GM18507 (cell line): ENCODE results near the gene TPO.

Experiments used
- DNase-seq: peaks from one replicate; pipeline ENCODE4 v3.0.0; 2011; ENCODE audit warnings: low read depth; ENCODE audit not compliant: insufficient read length; ENCODE audit errors: extremely low spot score
- FAIRE-seq: peaks from 2 replicates; lab custom pipeline; 2011; peaks lifted over from hg19 to GRCh38; lab: Jason Lieb, UNC

TPO gene

DNA sequence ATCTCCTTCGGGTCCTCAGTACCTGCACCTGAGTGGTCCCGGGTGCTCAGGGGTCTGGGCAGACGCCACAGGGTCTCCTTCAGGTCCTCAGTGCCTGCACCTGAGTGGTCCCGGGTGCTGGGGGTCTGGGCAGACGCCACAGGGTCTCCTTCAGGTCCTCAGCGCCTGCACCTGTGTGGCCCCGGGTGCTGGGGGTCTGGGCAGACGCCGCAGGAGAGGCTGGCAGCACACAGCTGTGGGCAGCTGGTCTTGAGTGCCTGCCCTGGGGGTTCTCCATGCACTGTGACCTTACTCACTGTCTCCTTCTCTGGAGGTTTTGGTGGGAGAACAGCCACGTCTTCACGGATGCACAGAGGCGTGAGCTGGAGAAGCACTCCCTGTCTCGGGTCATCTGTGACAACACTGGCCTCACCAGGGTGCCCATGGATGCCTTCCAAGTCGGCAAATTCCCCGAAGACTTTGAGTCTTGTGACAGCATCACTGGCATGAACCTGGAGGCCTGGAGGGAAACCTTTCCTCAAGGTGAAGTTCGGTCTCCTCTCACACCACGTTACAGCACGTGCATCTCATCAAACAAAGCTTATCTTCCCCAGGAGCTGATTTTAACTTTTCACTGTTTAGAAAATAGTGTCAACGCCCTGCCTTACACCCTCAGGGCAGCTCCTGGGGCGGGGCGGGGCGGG, 82.6 kb downstream of the TPO start:
- DNase-seq = no peak

DNA sequence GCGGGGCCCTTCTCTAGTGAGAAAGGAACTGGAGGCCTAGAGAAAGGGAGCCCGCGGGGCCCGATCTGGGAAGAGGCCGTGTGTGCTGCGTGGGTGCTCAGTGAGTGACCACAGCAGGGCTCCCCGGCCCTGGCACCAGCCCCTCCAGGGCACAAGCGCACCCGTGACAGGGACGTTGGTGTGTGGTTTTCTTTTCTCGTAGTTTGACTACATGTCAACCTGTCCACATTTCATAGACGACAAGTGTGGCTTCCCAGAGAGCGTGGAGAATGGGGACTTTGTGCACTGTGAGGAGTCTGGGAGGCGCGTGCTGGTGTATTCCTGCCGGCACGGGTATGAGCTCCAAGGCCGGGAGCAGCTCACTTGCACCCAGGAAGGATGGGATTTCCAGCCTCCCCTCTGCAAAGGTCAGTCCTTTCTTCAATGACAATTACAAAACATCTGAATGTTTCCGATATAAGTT, 83.1 kb downstream of the TPO start:
- DNase-seq = no peak
- no peak for FAIRE-seq

More for the DNA sequence above, 82.6 kb downstream of the TPO start:
- FAIRE-seq = no peak

DNA sequence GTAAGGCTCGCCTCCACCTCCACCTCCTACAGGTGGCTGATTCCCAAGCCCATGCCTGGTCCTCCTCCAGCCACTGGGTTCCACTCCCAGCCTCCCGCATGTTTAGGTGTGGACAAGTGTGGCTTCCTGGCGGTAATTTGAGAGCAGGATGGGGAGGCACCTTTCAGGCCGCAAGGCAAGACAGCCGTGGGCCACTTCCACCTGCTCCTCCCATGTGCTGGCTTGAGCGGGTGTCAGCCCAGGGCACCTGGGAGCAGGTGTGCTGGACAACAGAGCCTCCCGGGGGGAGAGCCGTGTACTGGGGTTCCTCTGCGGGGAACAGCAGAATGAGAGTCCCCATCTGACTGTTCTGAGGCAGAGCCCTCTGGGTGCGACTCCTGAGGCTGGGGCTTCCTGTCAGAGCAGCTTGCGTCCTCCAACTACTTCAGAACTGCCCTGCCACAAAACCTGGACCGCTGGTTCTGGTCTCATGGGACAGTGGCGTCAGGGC, 83.9 kb downstream of the TPO start:
- FAIRE-seq = no peak
- no peak for DNase-seq

DNA sequence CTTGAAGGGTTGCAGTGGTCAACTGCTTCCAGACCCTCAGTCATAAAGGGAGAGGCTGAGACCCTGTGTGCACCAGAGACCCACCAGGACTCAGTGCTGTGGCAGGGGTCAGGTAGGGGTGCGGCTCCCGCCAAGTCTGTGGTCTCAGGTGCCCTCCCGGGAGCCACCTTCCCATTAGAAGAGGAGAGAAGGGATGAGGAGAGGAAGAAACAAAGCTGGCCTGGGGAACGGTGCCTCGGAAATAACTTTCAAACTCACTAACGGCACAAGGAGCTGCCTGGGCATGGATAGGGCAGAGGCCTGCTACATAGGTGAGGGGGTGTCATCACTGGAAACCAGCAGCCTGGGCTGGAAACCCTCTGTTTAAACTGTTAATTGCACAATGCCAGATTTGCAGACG, 84.9 kb downstream of the TPO start:
- FAIRE-seq = no peak
- DNase-seq = no peak

DNA sequence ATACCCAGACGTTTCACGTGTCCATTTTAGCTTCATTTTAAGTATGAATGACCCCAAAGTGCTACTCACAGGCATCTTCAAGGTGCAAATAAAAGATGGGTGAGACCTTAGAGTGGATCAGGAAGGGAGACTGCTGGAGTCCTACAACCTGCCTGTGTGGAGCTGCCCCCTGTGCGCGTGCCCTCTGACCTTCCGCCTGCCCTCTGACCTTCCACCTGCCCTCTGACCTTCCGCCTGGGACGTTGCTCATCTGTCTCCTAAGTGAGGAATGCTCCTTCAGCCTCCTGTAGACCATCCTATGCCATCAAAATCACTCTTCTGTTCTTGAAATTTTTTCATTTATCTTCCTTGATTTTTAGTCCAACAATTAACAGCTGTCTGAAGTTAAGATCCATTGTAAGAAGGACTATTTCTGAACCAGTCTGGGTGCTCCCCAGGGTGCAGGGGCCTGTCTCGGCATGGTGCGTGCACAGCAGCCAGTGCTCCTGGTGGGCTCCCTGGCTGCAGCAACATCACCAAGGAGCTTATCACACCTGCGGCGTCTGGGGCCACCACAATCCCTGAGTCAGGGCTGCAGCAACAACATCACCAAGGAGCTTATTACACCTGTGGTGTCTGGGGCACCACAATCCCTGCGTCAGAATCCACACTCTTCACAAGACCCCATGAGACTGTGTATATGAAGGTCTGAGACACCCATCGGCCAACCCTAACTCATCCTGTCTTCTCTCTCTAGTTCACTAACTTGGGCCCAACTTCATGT, 86.0 kb downstream of the TPO start:
- no peak for DNase-seq
- FAIRE-seq = no peak

DNA sequence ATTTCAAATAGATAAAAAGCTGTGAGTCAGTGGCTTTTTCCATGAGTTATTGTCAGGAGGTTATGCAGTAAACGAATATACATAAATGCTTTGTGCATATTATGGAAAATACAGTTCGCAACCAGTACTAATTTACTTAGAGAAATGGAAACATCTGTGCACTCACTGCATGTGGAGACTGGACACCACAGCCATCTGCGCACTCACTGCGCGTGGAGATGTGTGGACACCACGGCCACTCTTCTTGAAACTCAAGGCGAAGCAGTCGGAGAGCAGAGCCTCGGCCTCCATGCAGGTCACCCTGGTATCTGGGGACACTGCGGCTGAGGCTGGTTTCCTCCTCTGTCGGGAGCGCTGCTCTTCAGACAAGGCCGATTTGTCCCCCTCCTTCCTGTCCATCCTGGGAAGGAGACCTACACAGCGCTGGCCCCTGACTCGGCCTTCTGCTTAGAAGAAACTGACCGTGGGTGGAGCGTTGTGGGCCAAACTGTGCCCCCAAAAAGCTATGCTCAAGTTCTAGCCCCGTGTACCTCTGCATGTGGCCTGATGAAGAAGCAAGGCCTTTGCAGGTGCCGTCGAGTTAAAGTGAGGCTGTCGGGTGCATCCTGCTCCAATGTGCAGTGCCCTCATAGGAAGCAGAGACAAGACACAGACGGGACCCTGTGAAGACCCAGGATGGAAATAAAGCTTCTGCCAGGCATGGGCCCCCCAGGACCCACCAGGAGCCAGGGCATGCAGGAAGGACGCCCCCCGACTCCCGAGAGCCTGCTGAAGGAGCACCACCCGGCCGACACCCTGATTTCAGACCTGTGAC, 88.0 kb downstream of the TPO start:
- DNase-seq (no peak), FAIRE-seq (no peak)

DNA sequence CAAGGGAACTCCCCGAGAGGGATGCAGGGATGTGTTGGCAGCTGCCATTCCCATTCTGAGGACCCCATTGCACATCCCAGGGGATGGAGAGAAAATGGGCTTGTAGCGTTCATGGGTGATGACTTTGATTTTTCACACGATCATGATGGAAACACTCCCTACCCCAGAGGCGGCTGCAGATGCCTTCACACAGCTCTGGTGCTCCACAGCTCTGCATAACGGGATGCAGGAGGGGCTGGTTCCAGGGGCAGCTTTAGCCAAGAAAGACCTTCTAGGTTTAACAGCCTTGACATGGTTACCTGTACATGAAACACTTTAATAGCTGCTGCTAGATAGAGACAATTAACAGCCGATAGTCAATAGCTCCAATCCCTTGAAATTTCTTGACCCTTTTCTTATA, 88.7 kb downstream of the TPO start:
- DNase-seq (no peak), FAIRE-seq (no peak)

DNA sequence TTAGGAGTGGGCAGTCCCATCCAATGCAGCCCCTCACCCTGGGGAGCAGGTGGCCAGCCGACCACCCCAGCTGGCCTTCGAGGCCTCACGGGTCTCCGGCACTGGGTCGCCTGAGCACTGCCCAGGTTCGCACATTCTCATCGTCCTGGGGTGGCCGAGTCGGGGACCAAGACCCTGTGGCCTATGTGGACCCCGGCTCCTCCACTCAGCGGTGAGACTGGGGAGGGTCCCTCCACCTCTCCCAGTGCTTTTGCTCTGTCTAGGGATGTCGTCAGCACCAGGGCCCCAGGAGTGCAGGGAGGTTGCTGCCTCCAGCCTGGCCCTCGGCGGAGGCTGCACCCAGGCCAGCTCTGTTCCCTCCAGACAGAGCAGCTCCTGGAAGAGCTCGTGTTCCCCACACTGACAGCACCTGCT, 89.6 kb downstream of the TPO start:
- no peak for DNase-seq

DNA sequence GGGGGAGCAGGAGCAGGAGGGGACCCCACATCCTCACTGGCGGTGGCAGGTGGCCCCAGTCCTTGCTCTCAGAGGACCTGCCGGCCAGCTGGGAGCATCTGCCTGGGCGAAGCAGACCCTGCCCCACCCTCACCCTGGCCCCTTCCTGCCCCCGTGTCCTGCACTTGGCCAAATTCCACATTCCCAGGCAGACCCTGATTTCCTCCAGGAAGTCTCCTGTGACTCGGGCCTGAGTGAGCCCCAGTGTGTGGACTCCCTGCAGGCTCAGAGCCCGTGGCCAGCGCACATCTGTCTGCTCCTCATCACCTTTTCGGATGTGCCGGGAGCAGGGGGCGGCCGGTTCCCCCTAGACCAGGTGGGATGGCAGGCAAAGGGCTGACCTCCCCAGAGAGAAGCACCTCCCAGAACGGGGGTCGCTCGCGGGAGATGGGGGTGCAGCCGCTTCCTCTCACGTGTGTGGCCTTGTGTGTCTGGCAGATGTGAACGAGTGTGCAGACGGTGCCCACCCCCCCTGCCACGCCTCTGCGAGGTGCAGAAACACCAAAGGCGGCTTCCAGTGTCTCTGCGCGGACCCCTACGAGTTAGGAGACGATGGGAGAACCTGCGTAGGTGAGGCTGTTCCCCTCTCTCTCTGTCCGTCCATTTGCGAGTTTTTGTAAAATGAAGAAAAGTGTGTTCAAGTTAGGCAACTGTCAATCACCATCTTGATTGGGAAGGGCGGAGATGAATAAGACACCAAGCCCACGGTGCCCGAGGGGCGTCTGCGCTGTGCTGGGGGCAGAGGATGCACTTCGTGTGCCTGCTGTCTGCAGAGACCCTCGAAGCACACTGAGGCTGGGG, 90.4 kb downstream of the TPO start:
- FAIRE-seq (no peak), DNase-seq (no peak)

More for the DNA sequence above, 89.6 kb downstream of the TPO start:
- FAIRE-seq = no peak

DNA sequence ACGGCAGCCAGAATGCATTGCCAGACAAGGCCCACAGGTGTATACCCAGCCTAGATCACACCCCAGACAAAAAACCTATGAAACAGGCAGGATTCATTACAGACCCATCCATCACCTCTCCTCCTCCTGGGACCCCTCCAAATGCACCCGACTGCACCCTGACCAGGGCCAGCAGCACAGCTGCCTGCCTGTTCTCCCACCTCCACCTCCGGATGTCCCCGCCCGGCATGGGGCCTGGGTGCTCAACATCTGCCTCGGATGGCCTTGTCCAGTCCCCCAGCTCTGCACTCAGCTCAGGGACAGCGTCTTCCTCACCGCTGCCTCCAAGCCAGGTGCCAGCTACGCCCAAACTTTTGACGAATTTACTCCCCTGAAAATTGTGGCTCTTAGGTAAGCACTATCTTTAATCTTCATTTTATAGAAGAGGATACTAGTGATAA, 91.1 kb downstream of the TPO start:
- no peak for DNase-seq
- FAIRE-seq = no peak

DNA sequence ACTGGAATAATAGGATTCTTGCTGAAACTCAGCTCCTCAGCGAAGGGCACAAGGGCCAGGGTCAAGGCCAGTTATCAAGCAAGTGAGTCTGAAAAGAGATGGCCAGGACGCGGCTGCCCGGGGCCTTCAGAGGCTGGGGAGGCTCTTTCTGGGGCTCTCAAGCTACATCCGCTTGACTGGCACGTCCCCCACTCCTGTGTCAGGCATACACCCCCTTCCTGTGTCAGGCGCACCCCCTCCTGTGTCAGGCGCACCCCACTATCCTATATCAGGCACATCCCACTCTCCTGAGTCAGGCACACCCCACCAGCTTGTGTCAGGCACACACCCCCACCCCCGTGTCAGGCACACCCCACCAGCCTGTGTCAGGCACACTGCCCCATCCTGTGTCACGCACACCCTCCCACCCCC, 91.8 kb downstream of the TPO start:
- FAIRE-seq (no peak), DNase-seq (no peak)

DNA sequence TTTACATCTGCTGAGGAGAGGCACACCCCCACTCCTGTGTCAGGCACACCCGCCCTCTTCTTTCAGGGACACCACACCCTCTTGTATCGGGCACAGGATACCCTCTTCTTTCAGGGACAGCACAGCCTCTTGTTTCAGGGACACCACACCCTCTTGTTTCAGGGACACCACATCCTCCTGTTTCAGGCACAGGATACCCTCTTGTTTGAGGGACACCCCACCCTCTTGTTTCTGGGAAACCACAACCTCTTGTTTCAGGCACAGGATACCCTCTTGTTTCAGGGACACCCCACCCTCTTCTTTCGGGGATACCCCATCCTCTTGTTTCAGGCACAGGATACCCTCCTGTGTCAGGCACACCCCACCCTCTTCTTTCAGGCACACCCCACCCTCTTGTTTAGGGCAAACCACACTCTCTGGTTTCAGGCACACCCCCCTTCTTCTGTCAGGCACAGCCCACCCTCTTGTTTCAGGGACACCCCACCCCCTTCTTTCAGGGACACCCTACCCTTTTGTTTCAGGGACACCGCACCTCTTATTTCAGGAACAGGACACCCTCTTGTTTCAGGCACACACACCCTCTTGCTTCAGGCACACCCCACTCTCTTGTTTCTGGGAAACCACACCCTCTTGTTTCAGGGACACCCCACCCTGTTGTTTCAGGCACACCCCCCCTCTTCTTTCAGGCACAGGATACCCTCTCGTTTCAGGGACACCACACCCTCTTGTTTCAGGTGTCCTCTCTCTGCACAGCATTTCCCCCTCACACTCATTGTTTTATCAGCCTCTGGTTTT, 96.2 kb downstream of the TPO start:
- DNase-seq (no peak), FAIRE-seq (no peak)

DNA sequence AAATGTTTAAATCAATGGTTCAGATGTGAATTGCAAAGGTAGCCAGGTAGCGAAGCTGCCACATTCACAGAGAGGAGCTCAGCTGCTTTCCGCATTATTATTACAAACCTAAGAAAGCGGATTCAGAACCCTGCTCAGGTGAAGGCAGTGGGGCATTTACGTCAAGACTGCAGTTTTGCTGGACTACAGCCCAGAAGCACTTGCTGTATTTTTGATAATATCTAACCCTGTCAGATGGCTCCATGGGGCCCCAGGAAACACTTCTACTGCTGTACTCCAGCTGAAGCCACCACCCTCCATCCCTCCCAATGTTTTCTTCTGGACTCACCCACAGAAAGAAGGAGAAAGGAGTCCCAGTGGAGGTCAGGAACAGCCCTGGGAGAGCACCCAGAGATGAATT, 96.9 kb downstream of the TPO start:
- no peak for DNase-seq
- FAIRE-seq = no peak

DNA sequence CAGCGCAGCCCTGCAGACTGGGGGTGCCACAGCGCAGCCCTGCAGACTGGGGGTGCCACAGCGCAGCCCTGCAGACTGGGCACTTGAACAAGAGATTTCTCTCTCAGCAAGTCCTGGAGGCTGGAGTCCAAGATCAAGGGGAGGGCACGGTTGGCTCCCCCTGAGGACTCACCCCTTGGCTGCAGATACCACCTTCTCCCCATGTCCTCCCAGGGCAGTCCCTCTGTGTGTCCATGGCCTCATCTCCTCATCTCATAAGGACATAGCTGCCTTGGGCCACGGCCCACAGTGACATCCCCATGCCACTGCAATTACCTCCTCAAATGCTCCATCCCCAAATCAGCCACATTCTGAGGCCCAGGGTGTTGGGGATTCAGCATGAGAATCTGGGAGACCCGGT, 98.2 kb downstream of the TPO start:
- FAIRE-seq (no peak), DNase-seq (no peak)

DNA sequence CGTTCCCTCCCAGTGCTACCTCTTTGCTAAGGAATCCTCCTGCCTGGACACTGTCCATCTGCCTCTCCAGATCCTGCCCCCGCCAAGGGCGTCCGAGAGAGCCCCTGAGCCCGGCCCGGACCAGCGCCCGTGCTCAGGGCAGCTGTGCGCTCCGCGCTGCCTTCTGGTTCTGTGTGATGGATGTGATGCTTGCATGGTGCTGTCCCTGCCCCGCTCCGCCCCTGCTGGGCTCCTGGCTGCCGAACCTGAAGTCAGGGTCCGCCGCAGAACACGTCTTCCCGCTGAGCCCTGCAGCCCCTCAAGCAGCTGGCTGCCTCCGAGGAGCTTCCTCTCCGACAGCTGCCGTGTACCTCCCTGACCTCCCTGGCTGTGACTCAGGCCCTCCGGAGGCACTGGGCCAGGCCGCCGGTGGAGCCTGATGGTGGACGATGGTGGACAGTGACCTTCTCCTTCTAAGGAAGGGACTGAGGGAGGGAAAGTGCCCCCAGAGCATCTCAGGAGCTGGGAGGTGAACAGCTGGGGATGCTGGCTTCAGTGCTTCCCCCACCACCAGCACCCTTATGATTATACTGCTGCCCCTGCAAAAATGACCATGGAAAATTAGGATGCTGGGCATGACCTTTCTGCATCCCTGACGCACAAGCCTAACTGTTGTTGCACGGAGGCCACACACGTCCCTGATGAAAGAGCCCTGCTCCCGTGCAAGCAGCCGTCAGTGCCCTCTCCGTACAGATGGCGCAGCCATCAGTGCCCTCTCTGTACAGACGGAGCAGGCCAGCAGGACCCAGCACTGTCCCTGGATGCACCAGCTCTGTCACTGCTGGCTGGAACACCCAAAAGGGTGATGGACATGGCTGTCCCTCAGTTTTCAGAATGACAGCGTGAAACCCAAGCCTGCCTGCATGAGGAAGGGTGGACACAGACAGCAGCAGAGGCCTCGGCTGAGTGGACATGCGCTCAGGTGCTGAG, 99.3 kb downstream of the TPO start:
- FAIRE-seq (no peak), DNase-seq (no peak)

DNA sequence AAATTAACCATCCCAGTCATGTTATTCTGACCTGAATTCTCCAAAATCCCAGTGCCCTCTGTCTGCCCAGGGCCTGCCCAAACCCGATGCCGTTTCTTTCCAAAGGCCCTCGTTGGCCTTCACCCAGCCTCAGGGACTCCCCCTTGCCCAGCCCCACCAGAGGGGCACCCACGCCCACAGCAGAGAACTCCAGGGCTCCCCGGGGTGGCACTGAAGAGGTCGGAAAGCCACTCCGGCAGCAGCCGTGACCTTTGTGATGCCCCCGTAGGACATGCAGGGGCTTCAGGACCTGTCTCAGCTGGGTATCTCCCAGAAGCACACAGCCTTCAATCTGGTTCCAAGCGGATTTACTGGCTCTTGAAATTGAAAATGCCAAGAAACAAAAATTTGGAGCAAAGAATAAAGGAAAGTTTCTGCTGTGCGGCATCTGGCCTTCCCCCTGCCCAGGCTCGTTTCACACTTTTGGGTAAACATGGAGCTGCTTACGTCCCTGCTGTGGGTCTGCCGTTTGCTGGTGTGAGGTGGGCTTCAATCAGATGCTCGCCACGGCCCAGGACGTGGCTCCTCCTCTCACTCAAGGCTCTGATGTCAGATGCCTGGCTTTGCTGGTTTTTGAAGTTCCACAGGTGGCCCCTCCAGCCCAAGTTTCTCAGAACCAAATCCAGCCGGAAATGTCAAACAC, 101.3 kb downstream of the TPO start:
- no peak for FAIRE-seq

DNA sequence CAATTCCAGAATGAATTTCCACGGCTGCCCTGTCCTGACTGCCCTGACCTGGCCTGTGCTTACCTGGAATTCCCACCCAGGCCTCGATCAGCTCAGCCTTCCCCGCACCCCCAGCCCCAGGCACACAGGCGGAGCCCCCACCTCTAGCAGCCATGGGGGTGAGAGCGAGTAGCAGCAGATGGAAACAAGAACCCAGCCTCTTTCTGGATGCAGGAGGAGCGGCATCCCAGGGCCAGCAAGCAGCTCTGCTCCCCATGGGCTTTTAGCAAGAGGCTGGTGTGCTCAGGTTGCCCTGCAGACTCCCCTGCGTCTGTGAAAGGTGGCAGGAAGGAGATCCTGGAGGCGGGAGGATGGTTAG, 101.8 kb downstream of the TPO start:
- no peak for FAIRE-seq

More for the DNA sequence above, 101.3 kb downstream of the TPO start:
- DNase-seq = no peak

More for the DNA sequence above, 101.8 kb downstream of the TPO start:
- no peak for DNase-seq
